ENCODE data around the gene CALHM4.
"Not testable (repeated sequence)": the region's sequence is repeated elsewhere in the genome, so short reads cannot be mapped to it uniquely, and the experiment has no call there.

Gene CALHM4

GRCh38 chr6:116579143-116579542 lies 25.6 kb downstream of the CALHM4 start:
- no peaks in the 10 kb centered on the region for H3K9me3 Mint-ChIP-seq
- H3K4me1 Mint-ChIP-seq: peaks cover 29% of the 10 kb centered on the region
- H3K27me3 Mint-ChIP-seq: no peaks in the 10 kb centered on the region
- no peak overlapping the region for H3K4me3 Mint-ChIP-seq
- no peak for ATAC-seq
- peaks cover 52% of the 10 kb centered on the region for H3K36me3 Mint-ChIP-seq
- no peak overlapping the region for H3K27ac Mint-ChIP-seq

- Mint-ChIP-seq H3K36me3 (peaks cover 52% of the 10 kb centered on the region), H3K27me3 (no peaks in the 10 kb centered on the region), H3K27ac (no peak overlapping the region), H3K4me3 (no peak overlapping the region), H3K9me3 (no peaks in the 10 kb centered on the region), H3K4me1 (peaks cover 20% of the 10 kb centered on the region)
- ATAC-seq: no peak
Observed at GRCh38 chr6:116580198-116580597, 26.6 kb downstream of the CALHM4 start.

GRCh38 chr6:116586276-116586675 lies 32.7 kb downstream of the CALHM4 start:
- Mint-ChIP-seq H3K36me3 (peaks cover 62% of the 10 kb centered on the region), H3K4me3 (no peak overlapping the region), H3K27me3 (no peaks in the 10 kb centered on the region), H3K9me3 (no peaks in the 10 kb centered on the region), H3K4me1 (peaks cover 6% of the 10 kb centered on the region), H3K27ac (no peak overlapping the region)
- no peak for ATAC-seq

GRCh38 chr6:116586738-116587137 lies 33.2 kb downstream of the CALHM4 start:
- Mint-ChIP-seq H3K36me3 (peaks cover 67% of the 10 kb centered on the region), H3K9me3 (no peaks in the 10 kb centered on the region)

GRCh38 chr6:116595247-116595646 lies 41.7 kb downstream of the CALHM4 start:
- Mint-ChIP-seq H3K4me1 (no peaks in the 10 kb centered on the region), H3K4me3 (no peak overlapping the region), H3K9me3 (no peaks in the 10 kb centered on the region), H3K27me3 (no peaks in the 10 kb centered on the region), H3K27ac (no peak overlapping the region), H3K36me3 (peaks cover 59% of the 10 kb centered on the region)
- no peak for ATAC-seq

More at GRCh38 chr6:116586738-116587137, 33.2 kb downstream of the CALHM4 start:
- H3K27me3 Mint-ChIP-seq: no peaks in the 10 kb centered on the region
- H3K27ac Mint-ChIP-seq: no peak overlapping the region
- ATAC-seq: no peak
- no peak overlapping the region for H3K4me3 Mint-ChIP-seq
- H3K4me1 Mint-ChIP-seq: peaks cover 6% of the 10 kb centered on the region

GRCh38 chr6:116596815-116597214 lies 43.3 kb downstream of the CALHM4 start:
- no peaks in the 10 kb centered on the region for H3K4me1 Mint-ChIP-seq
- no peaks in the 10 kb centered on the region for H3K27me3 Mint-ChIP-seq
- H3K4me3 Mint-ChIP-seq: no peak overlapping the region
- no peaks in the 10 kb centered on the region for H3K9me3 Mint-ChIP-seq
- no peak for ATAC-seq
- no peak overlapping the region for H3K27ac Mint-ChIP-seq
- peaks cover 64% of the 10 kb centered on the region for H3K36me3 Mint-ChIP-seq

- not testable (repeated sequence) for ATAC-seq, H3K4me3 Mint-ChIP-seq, H3K27me3 Mint-ChIP-seq, H3K4me1 Mint-ChIP-seq, H3K27ac Mint-ChIP-seq
- peaks cover 62% of the 10 kb centered on the region for H3K36me3 Mint-ChIP-seq
- peaks cover 12% of the 10 kb centered on the region for H3K9me3 Mint-ChIP-seq
Observed at GRCh38 chr6:116603916-116604315, 50.4 kb downstream of the CALHM4 start.

- not testable (repeated sequence) for H3K4me1 Mint-ChIP-seq, ATAC-seq, H3K4me3 Mint-ChIP-seq, H3K27me3 Mint-ChIP-seq, H3K27ac Mint-ChIP-seq
- H3K9me3 Mint-ChIP-seq: peaks cover 12% of the 10 kb centered on the region
- peaks cover 53% of the 10 kb centered on the region for H3K36me3 Mint-ChIP-seq
Observed at GRCh38 chr6:116604868-116605267, 51.3 kb downstream of the CALHM4 start.

- Mint-ChIP-seq H3K9me3 (peaks cover 12% of the 10 kb centered on the region), H3K4me3 (no peak overlapping the region), H3K36me3 (peaks cover 43% of the 10 kb centered on the region), H3K4me1 (no peaks in the 10 kb centered on the region), H3K27me3 (peaks cover 2% of the 10 kb centered on the region), H3K27ac (no peak overlapping the region)
- ATAC-seq: no peak
Observed at GRCh38 chr6:116605935-116606334, 52.4 kb downstream of the CALHM4 start.
